Measurements from ENCODE around the gene NAE1. TPM values are rescaled to one million over a fixed set of nuclear protein-coding genes. Genes with fewer than 3 reads are reported as not detected.
"Not testable (repeated sequence)": the region's sequence is repeated elsewhere in the genome, so short reads cannot be mapped to it uniquely, and the experiment has no call there.

NAE1 gene
- total RNA-seq, 1 experiment from 2014 or later = 112 TPM

- no peak overlapping the region for H3K4me2 ChIP-seq (ENCODE audit: low read depth, low read length, poor library complexity, severe bottlenecking)
- H3K27ac ChIP-seq (ENCODE audit: low read length) = no peak overlapping the region
- no peaks in the 10 kb centered on the region for H3K9me3 ChIP-seq (ENCODE audit: low read length)
- H3K36me3 ChIP-seq (ENCODE audit: insufficient read depth, low read length) = peaks cover 49% of the 10 kb centered on the region
- H3K9me2 ChIP-seq (replicated peaks; ENCODE audit: insufficient read depth, low read length) = no peaks in the 10 kb centered on the region
- H3K79me2 ChIP-seq (ENCODE audit: low read length) = no peaks in the 10 kb centered on the region
- H4K20me1 ChIP-seq (ENCODE audit: insufficient read depth, low read depth, low read length) = no peaks in the 10 kb centered on the region
- no peak overlapping the region for H3K4me3 ChIP-seq (ENCODE audit: low read length)
- H3K9ac ChIP-seq (ENCODE audit: low read length) = no peak overlapping the region
- H2AFZ ChIP-seq (ENCODE audit: low read length) = no peak overlapping the region
- no peak for DNase-seq
- no peaks in the 10 kb centered on the region for H3K4me1 ChIP-seq (ENCODE audit: low read length)
- no peaks in the 10 kb centered on the region for H3K27me3 ChIP-seq (ENCODE audit: low read length)
Measured at GRCh38 chr16:66811043-66811442, 19.7 kb downstream of the NAE1 start.

- Histone ChIP-seq H3K79me2 (ENCODE audit: low read length) (no peaks in the 10 kb centered on the region), H3K9me2 (replicated peaks; ENCODE audit: insufficient read depth, low read length) (no peaks in the 10 kb centered on the region), H3K4me1 (ENCODE audit: low read length) (no peaks in the 10 kb centered on the region), H3K4me3 (ENCODE audit: low read length) (no peak overlapping the region), H3K27ac (ENCODE audit: low read length) (no peak overlapping the region), H3K36me3 (ENCODE audit: insufficient read depth, low read length) (peaks cover 56% of the 10 kb centered on the region), H3K27me3 (ENCODE audit: low read length) (no peaks in the 10 kb centered on the region), H3K9me3 (ENCODE audit: low read length) (no peaks in the 10 kb centered on the region), H2AFZ (ENCODE audit: low read length) (no peak overlapping the region), H3K9ac (ENCODE audit: low read length) (no peak overlapping the region), H3K4me2 (ENCODE audit: low read depth, low read length, poor library complexity, severe bottlenecking) (no peak overlapping the region), H4K20me1 (ENCODE audit: insufficient read depth, low read depth, low read length) (no peaks in the 10 kb centered on the region)
- DNase-seq = no peak
Measured at GRCh38 chr16:66810391-66810790, 20.4 kb downstream of the NAE1 start.

GRCh38 chr16:66809765-66810164, 21.0 kb downstream of the NAE1 start:
- H3K36me3 ChIP-seq (ENCODE audit: insufficient read depth, low read length) = peaks cover 54% of the 10 kb centered on the region
- H3K27ac ChIP-seq (ENCODE audit: low read length) = no peak overlapping the region
- no peaks in the 10 kb centered on the region for H3K9me3 ChIP-seq (ENCODE audit: low read length)
- no peak for DNase-seq
- H2AFZ ChIP-seq (ENCODE audit: low read length) = no peak overlapping the region
- no peaks in the 10 kb centered on the region for H3K79me2 ChIP-seq (ENCODE audit: low read length)
- no peak overlapping the region for H3K4me2 ChIP-seq (ENCODE audit: low read depth, low read length, poor library complexity, severe bottlenecking)
- no peak overlapping the region for H3K4me3 ChIP-seq (ENCODE audit: low read length)
- no peak overlapping the region for H3K9ac ChIP-seq (ENCODE audit: low read length)
- no peaks in the 10 kb centered on the region for H4K20me1 ChIP-seq (ENCODE audit: insufficient read depth, low read depth, low read length)
- H3K4me1 ChIP-seq (ENCODE audit: low read length) = no peaks in the 10 kb centered on the region
- no peaks in the 10 kb centered on the region for H3K27me3 ChIP-seq (ENCODE audit: low read length)
- H3K9me2 ChIP-seq (replicated peaks; ENCODE audit: insufficient read depth, low read length) = no peaks in the 10 kb centered on the region

GRCh38 chr16:66802159-66802558, 28.6 kb downstream of the NAE1 start:
- no peaks in the 10 kb centered on the region for H3K9me3 ChIP-seq (ENCODE audit: low read length)
- no peak overlapping the region for H3K27ac ChIP-seq (ENCODE audit: low read length)
- no peak overlapping the region for H3K9ac ChIP-seq (ENCODE audit: low read length)
- H2AFZ ChIP-seq (ENCODE audit: low read length) = no peak overlapping the region
- H4K20me1 ChIP-seq (ENCODE audit: insufficient read depth, low read depth, low read length) = no peaks in the 10 kb centered on the region
- no peak overlapping the region for H3K4me2 ChIP-seq (ENCODE audit: low read depth, low read length, poor library complexity, severe bottlenecking)
- no peaks in the 10 kb centered on the region for H3K4me1 ChIP-seq (ENCODE audit: low read length)
- no peaks in the 10 kb centered on the region for H3K79me2 ChIP-seq (ENCODE audit: low read length)
- no peak overlapping the region for H3K4me3 ChIP-seq (ENCODE audit: low read length)
- H3K27me3 ChIP-seq (ENCODE audit: low read length) = no peaks in the 10 kb centered on the region
- peaks cover 26% of the 10 kb centered on the region; the same call in 1 of the 2 replicates for H3K36me3 ChIP-seq (ENCODE audit: insufficient read depth, low read length)
- no peaks in the 10 kb centered on the region for H3K9me2 ChIP-seq (replicated peaks; ENCODE audit: insufficient read depth, low read length)
- DNase-seq = no peak

GRCh38 chr16:66801320-66802105, 29.3 kb downstream of the NAE1 start, which contains the start of gene TERB1:
TSS of gene TERB1 (minus strand) at chr16:66801584. CDS start at chr16:66796798, 4,786 bp downstream.
- no peaks in the 10 kb centered on the region for H3K27me3 ChIP-seq (ENCODE audit: low read length)
- H3K36me3 ChIP-seq (ENCODE audit: insufficient read depth, low read length) = peaks cover 26% of the 10 kb centered on the region; the same call in 1 of the 2 replicates
- H3K4me1 ChIP-seq (ENCODE audit: low read length) = no peaks in the 10 kb centered on the region
- H3K9ac ChIP-seq (ENCODE audit: low read length) = no peak within 1 kb of the TSS
- DNase-seq = no peak
- no peaks in the 10 kb centered on the region for H3K9me2 ChIP-seq (replicated peaks; ENCODE audit: insufficient read depth, low read length)
- no peak within 1 kb of the TSS for H3K4me2 ChIP-seq (ENCODE audit: low read depth, low read length, poor library complexity, severe bottlenecking)
- H3K4me3 ChIP-seq (ENCODE audit: low read length) = no peak within 1 kb of the TSS
- H3K27ac ChIP-seq (ENCODE audit: low read length) = no peak within 1 kb of the TSS
- H3K79me2 ChIP-seq (ENCODE audit: low read length) = no peaks in the 10 kb centered on the region
- H2AFZ ChIP-seq (ENCODE audit: low read length) = no peak within 1 kb of the TSS
- H3K9me3 ChIP-seq (ENCODE audit: low read length) = no peaks in the 10 kb centered on the region
- H4K20me1 ChIP-seq (ENCODE audit: insufficient read depth, low read depth, low read length) = no peaks in the 10 kb centered on the region

GRCh38 chr16:66800856-66801255, 29.9 kb downstream of the NAE1 start:
- Histone ChIP-seq H3K27me3 (ENCODE audit: low read length) (no peaks in the 10 kb centered on the region), H3K9me2 (replicated peaks; ENCODE audit: insufficient read depth, low read length) (no peaks in the 10 kb centered on the region), H3K9me3 (ENCODE audit: low read length) (no peaks in the 10 kb centered on the region), H3K4me1 (ENCODE audit: low read length) (no peaks in the 10 kb centered on the region), H3K27ac (ENCODE audit: low read length) (no peak overlapping the region), H3K9ac (ENCODE audit: low read length) (no peak overlapping the region), H3K4me3 (ENCODE audit: low read length) (no peak overlapping the region), H3K4me2 (ENCODE audit: low read depth, low read length, poor library complexity, severe bottlenecking) (no peak overlapping the region), H3K79me2 (ENCODE audit: low read length) (no peaks in the 10 kb centered on the region), H4K20me1 (ENCODE audit: insufficient read depth, low read depth, low read length) (no peaks in the 10 kb centered on the region), H2AFZ (ENCODE audit: low read length) (no peak overlapping the region), H3K36me3 (ENCODE audit: insufficient read depth, low read length) (peaks cover 22% of the 10 kb centered on the region; the same call in 1 of the 2 replicates)
- no peak for DNase-seq

- H3K36me3 ChIP-seq (ENCODE audit: insufficient read depth, low read length) = peaks cover 6% of the 10 kb centered on the region; the same call in 1 of the 2 replicates
- DNase-seq = no peak
- no peaks in the 10 kb centered on the region for H3K4me1 ChIP-seq (ENCODE audit: low read length)
- H3K4me2 ChIP-seq (ENCODE audit: low read depth, low read length, poor library complexity, severe bottlenecking) = no peak overlapping the region
- no peak overlapping the region for H3K27ac ChIP-seq (ENCODE audit: low read length)
- H3K27me3 ChIP-seq (ENCODE audit: low read length) = no peaks in the 10 kb centered on the region
- no peak overlapping the region for H2AFZ ChIP-seq (ENCODE audit: low read length)
- H4K20me1 ChIP-seq (ENCODE audit: insufficient read depth, low read depth, low read length) = no peaks in the 10 kb centered on the region
- H3K4me3 ChIP-seq (ENCODE audit: low read length) = no peak overlapping the region
- H3K9ac ChIP-seq (ENCODE audit: low read length) = no peak overlapping the region
- H3K9me3 ChIP-seq (ENCODE audit: low read length) = no peaks in the 10 kb centered on the region
- no peaks in the 10 kb centered on the region for H3K79me2 ChIP-seq (ENCODE audit: low read length)
- H3K9me2 ChIP-seq (replicated peaks; ENCODE audit: insufficient read depth, low read length) = no peaks in the 10 kb centered on the region
Measured at GRCh38 chr16:66798161-66798560, 32.6 kb downstream of the NAE1 start.

GRCh38 chr16:66793984-66794383, 36.8 kb downstream of the NAE1 start:
- DNase-seq; H2AFZ ChIP-seq (ENCODE audit: low read length); H4K20me1 ChIP-seq (ENCODE audit: insufficient read depth, low read depth, low read length); H3K27ac ChIP-seq (ENCODE audit: low read length); H3K9me3 ChIP-seq (ENCODE audit: low read length); H3K9ac ChIP-seq (ENCODE audit: low read length); H3K36me3 ChIP-seq (ENCODE audit: insufficient read depth, low read length); H3K27me3 ChIP-seq (ENCODE audit: low read length); H3K9me2 ChIP-seq (replicated peaks; ENCODE audit: insufficient read depth, low read length); H3K4me2 ChIP-seq (ENCODE audit: low read depth, low read length, poor library complexity, severe bottlenecking); H3K4me3 ChIP-seq (ENCODE audit: low read length); H3K4me1 ChIP-seq (ENCODE audit: low read length); H3K79me2 ChIP-seq (ENCODE audit: low read length): not testable (repeated sequence)

All from Karpas-422 (cell line).